Activated CD8-positive, alpha-beta memory T cell treated with anti-CD3 and anti-CD28 coated beads, Interleukin-2, amount 50 U/mL, for 1 hour (primary cell): ENCODE results near the gene RBM19.

ENCODE experiments used
- DNase-seq: peaks from one replicate; pipeline ENCODE4 v3.0.0-alpha.2; 2020; ENCODE audit errors: extremely low read depth

RBM19 gene

GRCh38 chr12:113804961-113805600 lies 161.0 kb downstream of the RBM19 start:
- DNase-seq, result no peak

GRCh38 chr12:113803759-113804140 lies 162.4 kb downstream of the RBM19 start:
- no peak for DNase-seq

- DNase-seq, result no peak
These were observed 163.0 kb downstream of the RBM19 start for GRCh38 chr12:113802966-113803758.

GRCh38 chr12:113802000-113802749 lies 163.9 kb downstream of the RBM19 start:
- no peak for DNase-seq

GRCh38 chr12:113800201-113800600 lies 165.9 kb downstream of the RBM19 start:
- DNase-seq, result no peak

- no peak for DNase-seq
These were observed 167.6 kb downstream of the RBM19 start for GRCh38 chr12:113798552-113798951.

GRCh38 chr12:113797535-113797868 lies 168.6 kb downstream of the RBM19 start:
- no peak for DNase-seq

GRCh38 chr12:113796852-113797534 lies 169.1 kb downstream of the RBM19 start:
- DNase-seq, result no peak

GRCh38 chr12:113796066-113796827 lies 169.9 kb downstream of the RBM19 start:
- DNase-seq, result no peak

GRCh38 chr12:113795445-113795844 lies 170.7 kb downstream of the RBM19 start:
- DNase-seq, result no peak

- DNase-seq, result no peak
These were observed 171.4 kb downstream of the RBM19 start for GRCh38 chr12:113794774-113795173.

- DNase-seq, result no peak
These were observed 172.9 kb downstream of the RBM19 start for GRCh38 chr12:113793250-113793649.

GRCh38 chr12:113792450-113792849 lies 173.7 kb downstream of the RBM19 start:
- no peak for DNase-seq

GRCh38 chr12:113788020-113788856 lies 177.9 kb downstream of the RBM19 start:
- DNase-seq, result no peak

GRCh38 chr12:113786107-113786506 lies 180.0 kb downstream of the RBM19 start:
- DNase-seq, result no peak

GRCh38 chr12:113783811-113784210 lies 182.3 kb downstream of the RBM19 start:
- no peak for DNase-seq

GRCh38 chr12:113782873-113783272 lies 183.3 kb downstream of the RBM19 start:
- DNase-seq, result no peak

GRCh38 chr12:113781415-113782198 lies 184.5 kb downstream of the RBM19 start:
- DNase-seq, result no peak

- no peak for DNase-seq
These were observed 186.4 kb downstream of the RBM19 start for GRCh38 chr12:113779774-113780173.
